Non-pigmented ciliary epithelial cell (primary cell): ENCODE data around the gene IRF4.
"Not testable (repeated sequence)": the region's sequence is repeated elsewhere in the genome, so short reads cannot be mapped to it uniquely, and the experiment has no call there.

Experiments
- DNase-seq: peaks from one replicate; pipeline ENCODE4 v3.0.0-alpha.2; 2010; ENCODE audit warnings: low read depth

The IRF4 gene

GRCh38 chr6:366389-367297, 24.9 kb upstream of the IRF4 start:
- no peak for DNase-seq

- DNase-seq = no peak
These were observed 24.2 kb upstream of the IRF4 start for GRCh38 chr6:367298-367794.

GRCh38 chr6:367891-368630, 23.5 kb upstream of the IRF4 start:
- DNase-seq = no peak

GRCh38 chr6:369559-370431, 21.8 kb upstream of the IRF4 start:
- DNase-seq = no peak

- no peak for DNase-seq
These were observed 21.0 kb upstream of the IRF4 start for GRCh38 chr6:370555-370954.

- not testable (repeated sequence) for DNase-seq
These were observed 19.7 kb upstream of the IRF4 start for GRCh38 chr6:371851-372250.

GRCh38 chr6:372336-372911, 19.1 kb upstream of the IRF4 start:
- DNase-seq = no peak

GRCh38 chr6:373031-373430, 18.5 kb upstream of the IRF4 start:
- no peak for DNase-seq

- DNase-seq = no peak
These were observed 17.5 kb upstream of the IRF4 start for GRCh38 chr6:373773-374724.

- no peak for DNase-seq
These were observed 16.6 kb upstream of the IRF4 start for GRCh38 chr6:374956-375355.

GRCh38 chr6:376827-377640, 14.5 kb upstream of the IRF4 start:
- no peak for DNase-seq

GRCh38 chr6:377641-378020, 13.9 kb upstream of the IRF4 start:
- not testable (repeated sequence) for DNase-seq

GRCh38 chr6:378090-378957, 13.2 kb upstream of the IRF4 start:
- DNase-seq = no peak

GRCh38 chr6:378958-379409, 12.6 kb upstream of the IRF4 start:
- no peak for DNase-seq

- no peak for DNase-seq
These were observed 12.0 kb upstream of the IRF4 start for GRCh38 chr6:379410-380181.

GRCh38 chr6:380234-381218, 11.0 kb upstream of the IRF4 start:
- no peak for DNase-seq
